H1 (cell line): ENCODE data around the gene NDST3. TPM values are rescaled to one million over a fixed set of nuclear protein-coding genes. Genes with fewer than 3 reads are reported as not detected.

ENCODE experiments used
- CTBP2 ChIP-seq: IDR thresholded peaks from 2 replicates; pipeline ENCODE4 v1.7.0; 2011; ENCODE audit warnings: borderline replicate concordance, mild to moderate bottlenecking, moderate library complexity, mixed read lengths, low read length; ENCODE audit not compliant: insufficient read depth, insufficient read length
- EP300 ChIP-seq, 2 experiments: IDR thresholded peaks; 1 replicate in 1 of 2; 2 replicates in 1 of 2; pipeline ENCODE4 v1.6.1; 2011 to 2012; ENCODE audit warnings: low read depth in 2 of 2, low read length in 2 of 2, mild to moderate bottlenecking in 2 of 2, borderline replicate concordance in 1 of 2, inconsistent platforms in 1 of 2, moderate library complexity in 1 of 2
- GTF2F1 ChIP-seq: IDR thresholded peaks from 2 replicates; pipeline ENCODE4 v1.6.1; 2012; ENCODE audit warnings: low read depth, low read length, improper control_type of control experiment, borderline replicate concordance
- polyA plus RNA-seq, 7 experiments: library from polyadenylated mRNA; depleted of rRNA in 3 of 7; stranded (reverse) in 5 of 7; unstranded in 2 of 7; fragments of >200 nt in 5 of 7; fragments of 200-250 nt in 2 of 7; gene quantifications; 1 replicate in 5 of 7; 2 replicates in 1 of 7; 4 replicates in 1 of 7; pipeline versions ENCODE4 v1.2.1 to v1.2.3, GENCODE V29; 2011 to 2013; ENCODE audit warnings: missing spikeins in 2 of 7, mixed read lengths in 2 of 7
- total RNA-seq: library from RNA; stranded (reverse); fragmentation: NEBNext Ultra II Directional; extraction: Animal tissue kit (Norgen Biotek cat#: 25700); gene quantifications from 2 replicates; pipeline ENCODE4 v1.2.1, GENCODE V29; 2021

Gene NDST3
- total and polyA plus RNA-seq, 2 of the 8 experiments (the other 6 are each of a cell fraction or from before 2014, with no cell fraction given): 0.35 to 0.60 TPM

DNA sequence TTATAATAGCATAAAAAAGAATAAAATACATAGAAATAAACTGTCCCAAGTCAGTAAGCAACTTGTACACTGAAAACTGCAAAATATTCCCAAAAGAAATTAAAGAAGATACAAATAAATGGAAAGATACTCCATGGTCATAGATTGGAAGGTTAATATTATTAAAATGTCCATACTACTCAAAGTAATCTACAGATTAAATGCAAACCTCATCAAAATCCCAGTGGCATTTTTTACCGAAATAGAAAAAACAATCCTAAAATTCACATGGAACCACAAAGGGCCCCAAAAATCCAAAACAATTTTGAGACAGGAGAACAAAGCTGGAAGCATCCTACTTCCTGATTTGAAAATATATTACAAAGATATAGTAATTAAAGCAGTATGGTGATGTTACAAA is 133.0 kb downstream of the NDST3 start (continued):
- TF ChIP-seq CTBP2: no peak
- no peak for TF ChIP-seq GTF2F1
- no peak for TF ChIP-seq EP300 (IDR thresholded peaks at IDR 0.05; ENCODE audit: borderline replicate concordance in 1 of 2, low read depth in 2 of 2, low read length in 2 of 2)
